ENCODE data around the gene CCL5.
"Not testable (repeated sequence)": the region's sequence is repeated elsewhere in the genome, so short reads cannot be mapped to it uniquely, and the experiment has no call there.

CCL5 gene

GRCh38 chr17:35898283-35899070 lies 18.3 kb upstream of the CCL5 start:
- FAIRE-seq, result no peak

GRCh38 chr17:35897772-35898171 lies 17.6 kb upstream of the CCL5 start:
- FAIRE-seq, result not testable (repeated sequence)

- no peak for FAIRE-seq
Observed at GRCh38 chr17:35895636-35896587, 15.8 kb upstream of the CCL5 start.

- no peak for FAIRE-seq
Observed at GRCh38 chr17:35894206-35894605, 14.0 kb upstream of the CCL5 start.

- no peak for FAIRE-seq
Observed at GRCh38 chr17:35893751-35894150, 13.6 kb upstream of the CCL5 start.

GRCh38 chr17:35892091-35893035 lies 12.2 kb upstream of the CCL5 start:
- no peak for FAIRE-seq

- no peak for FAIRE-seq
Observed at GRCh38 chr17:35891269-35891668, 11.1 kb upstream of the CCL5 start.

- FAIRE-seq, result no peak
Observed at GRCh38 chr17:35890774-35891155, 10.6 kb upstream of the CCL5 start.

GRCh38 chr17:35889818-35890773 lies 9.9 kb upstream of the CCL5 start:
- FAIRE-seq, result no peak

GRCh38 chr17:35889241-35889640 lies 9.1 kb upstream of the CCL5 start:
- FAIRE-seq, result no peak

- FAIRE-seq, result no peak
Observed at GRCh38 chr17:35878361-35878760, 1.8 kb downstream of the CCL5 start.

- no peak for FAIRE-seq
Observed at GRCh38 chr17:35877345-35878029, 2.7 kb downstream of the CCL5 start.

- no peak for FAIRE-seq
Observed at GRCh38 chr17:35876534-35876933, 3.6 kb downstream of the CCL5 start.

GRCh38 chr17:35875800-35876139 lies 4.4 kb downstream of the CCL5 start:
- no peak for FAIRE-seq

GRCh38 chr17:35875072-35875799 lies 4.9 kb downstream of the CCL5 start:
- FAIRE-seq, result no peak

GRCh38 chr17:35872196-35872980 lies 7.8 kb downstream of the CCL5 start:
- no peak for FAIRE-seq

- no peak for FAIRE-seq
Observed at GRCh38 chr17:35870906-35871819, 9.0 kb downstream of the CCL5 start.

GRCh38 chr17:35868737-35869136 lies 11.4 kb downstream of the CCL5 start, which contains the start of gene HEATR9:
TSS of gene HEATR9 (minus strand) at chr17:35868891. CDS start at chr17:35868742, 149 bp downstream.
- FAIRE-seq, result no peak

Data from islet of Langerhans (tissue), 1 donor.